Measurements from ENCODE around the gene MIPEP. TPM values are rescaled to one million over a fixed set of nuclear protein-coding genes. Genes with fewer than 3 reads are reported as not detected.

Gene MIPEP
- total and polyA plus RNA-seq, 9 of the 15 experiments (the other 6 are each of a cell fraction or from before 2014, with no cell fraction given) = 1.7 to 19.3 (median 13.1) TPM

DNA sequence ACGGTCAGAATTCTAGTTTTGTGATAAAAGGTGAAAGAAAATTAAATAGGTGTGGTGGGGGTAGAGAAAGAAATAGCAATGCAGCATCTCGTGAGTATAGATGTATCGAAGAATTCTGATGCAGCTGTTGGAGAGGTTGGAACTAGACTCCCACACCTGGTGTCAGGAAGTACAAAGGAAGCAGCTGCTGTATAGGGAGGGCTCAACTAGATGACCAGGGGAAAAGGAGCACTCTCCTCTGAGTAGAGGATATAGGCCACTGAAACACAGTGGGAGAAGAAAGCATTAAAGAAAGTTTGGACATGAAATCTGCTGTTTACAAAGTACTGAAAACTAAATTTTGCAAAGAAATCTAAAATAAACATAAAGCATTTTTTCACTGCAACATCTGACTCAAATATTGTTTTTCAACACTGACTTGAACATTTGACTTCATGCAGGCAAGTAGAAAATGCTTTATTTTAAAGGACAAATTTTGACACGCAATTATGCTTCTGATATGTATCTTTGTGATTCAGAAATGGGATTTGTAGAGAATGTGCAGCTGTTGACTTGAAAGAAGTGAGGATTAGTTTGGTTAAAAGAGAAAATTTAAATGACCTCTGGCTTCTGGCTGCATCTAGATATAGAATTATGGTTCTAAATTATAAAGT lies 82.2 kb downstream of the MIPEP start:
- H4K20me1 ChIP-seq (replicated peaks; ENCODE audit: control insufficient read depth, insufficient read depth, low read length) = no peaks in the 10 kb centered on the region
- H3K79me2 ChIP-seq (ENCODE audit: control insufficient read depth, insufficient read depth, low read length) = no peaks in the 10 kb centered on the region
- FAIRE-seq (no peak), DNase-seq (ENCODE audit: extremely low read depth in 1 of 4, low spot score in 3 of 4) (no peak), ATAC-seq (no peak)
- POLR2A ChIA-PET = no interaction called here
- no peaks in the 10 kb centered on the region for H3K27me3 ChIP-seq (ENCODE audit: control insufficient read depth in 2 of 2, insufficient read depth in 2 of 2, low read length in 2 of 2)
- BruUV-seq (replicated peaks) = no TSS peak
- H3K9me1 ChIP-seq (ENCODE audit: control insufficient read depth, insufficient read depth, low read length) = no peaks in the 10 kb centered on the region
- WGBS (ENCODE audit: insufficient coverage, low coverage, missing lambda C conversion rate) = 20% methylated on average over 2 of the region's 4 CpGs
- no peak overlapping the region for H3K9ac ChIP-seq (ENCODE audit: insufficient read depth in 1 of 2, low read depth in 2 of 2, low read length in 2 of 2)
- in situ Hi-C loops (cut with MboI) = no loop called here
- H3K4me2 ChIP-seq (ENCODE audit: insufficient read depth, low read length) = no peak overlapping the region
- TF ChIP-seq ARID1B (IDR thresholded peaks at IDR 0.05) (no peak), MYBL2 (IDR thresholded peaks at IDR 0.05; ENCODE audit: low read depth) (no peak), MYBL2 (CRISPR knock-in tag; IDR thresholded peaks at IDR 0.05; ENCODE audit: borderline replicate concordance) (no peak), ARHGAP35 (IDR thresholded peaks at IDR 0.05; ENCODE audit: partially characterized antibody) (no peak), FOXM1 (IDR thresholded peaks at IDR 0.05; ENCODE audit: low read depth) (no peak), FOXM1 (CRISPR knock-in tag; IDR thresholded peaks at IDR 0.05; ENCODE audit: low read depth) (no peak), NFXL1 (CRISPR knock-in tag; IDR thresholded peaks at IDR 0.05) (no peak), PTTG1 (tag; IDR thresholded peaks at IDR 0.05; ENCODE audit: low read depth) (no peak), JUN (IDR thresholded peaks at IDR 0.05; ENCODE audit: borderline replicate concordance, low read depth, low read length) (no peak), JUN (CRISPR knock-in tag; IDR thresholded peaks at IDR 0.05; ENCODE audit: borderline replicate concordance) (no peak), NFATC3 (IDR thresholded peaks at IDR 0.05) (no peak), ZNF583 (CRISPR knock-in tag; IDR thresholded peaks at IDR 0.05) (no peak)
- H3K9me3 ChIP-seq (replicated peaks; ENCODE audit: control insufficient read depth, insufficient read depth, low read depth, low read length) = no peaks in the 10 kb centered on the region
- H3K4me3 ChIP-seq = no peak overlapping the region
- no peaks in the 10 kb centered on the region for H3K36me3 ChIP-seq (ENCODE audit: control insufficient read depth, insufficient read depth, low read length)
- no peak overlapping the region for H3K27ac ChIP-seq (ENCODE audit: extremely low read depth, low read depth, low read length)
- intact Hi-C loops (cut with micrococcal nuclease) = no loop called here
- CTCF ChIA-PET (ENCODE audit: low intra/inter-chr PET ratio) = no interaction called here
- no peak overlapping the region for H2AFZ ChIP-seq (ENCODE audit: low read depth, low read length)
- H3K4me1 ChIP-seq (replicated peaks in 1 of 2; ENCODE audit: control insufficient read depth in 2 of 2, insufficient read depth in 2 of 2, low read length in 2 of 2) = no peaks in the 10 kb centered on the region

Measured in K562 (cell line).